Colonic mucosa (tissue), 4 donors: Measurements from ENCODE around the gene TSPAN9. TPM values are rescaled to one million over a fixed set of nuclear protein-coding genes. Genes with fewer than 3 reads are reported as not detected.

Source experiments
- DNase-seq: peaks from one replicate; pipeline ENCODE4 v3.0.0-alpha.2; 2020
- H3K27ac ChIP-seq: fragments of 200-600 bp; one replicate; pipeline ENCODE4 v1.8.0; 2021
- H3K27me3 ChIP-seq: fragments of 200-600 bp; one replicate; pipeline ENCODE4 v1.8.0; 2021
- H3K36me3 ChIP-seq: fragments of 200-600 bp; one replicate; pipeline ENCODE4 v1.8.0; 2021
- H3K4me1 ChIP-seq: fragments of 200-600 bp; one replicate; pipeline ENCODE4 v1.8.0; 2021; ENCODE audit warnings: mild to moderate bottlenecking
- H3K4me3 ChIP-seq: fragments of 200-600 bp; one replicate; pipeline ENCODE4 v1.8.0; 2021
- H3K9ac ChIP-seq, 2 donors: one replicate each; pipeline ENCODE4 v1.7.0; 2013; ENCODE audit warnings: control low read depth in 2 of 2, low read depth in 2 of 2, low read length in 2 of 2
- H3K9me3 ChIP-seq: fragments of 200-600 bp; one replicate; pipeline ENCODE4 v1.8.0; 2021
- intact Hi-C: fragments of 100-400 bp; cut with DNase I; formaldehyde crosslinking; loops from one replicate; pipeline ENCODE4 v1.14.1; 2022
- total RNA-seq, 2 donors: library from RNA; stranded (reverse); fragmentation: NEBNext Ultra II Directional in 1 of 2; extraction: Animal tissue kit (Norgen Biotek cat#: 25700) in 1 of 2; gene quantifications; one replicate each; pipeline ENCODE4 v1.2.1, GENCODE V29; 2021
- TF ChIP-seq, protein P1 (sequence below): fragments of 200-600 bp; IDR thresholded peaks from one replicate; pipeline ENCODE4 v1.8.0; 2022; ENCODE audit warnings: antibody characterized with exemption, mild to moderate bottlenecking
- donor health status: healthy.
- donor health status: DM: no; HTN: no; CAD: no.
- donor health status: DM: no; HTN: no; CAD: no.

The TSPAN9 gene
- total RNA-seq, 2 donors from 2014 or later: 4.7 to 9.9 TPM

DNA sequence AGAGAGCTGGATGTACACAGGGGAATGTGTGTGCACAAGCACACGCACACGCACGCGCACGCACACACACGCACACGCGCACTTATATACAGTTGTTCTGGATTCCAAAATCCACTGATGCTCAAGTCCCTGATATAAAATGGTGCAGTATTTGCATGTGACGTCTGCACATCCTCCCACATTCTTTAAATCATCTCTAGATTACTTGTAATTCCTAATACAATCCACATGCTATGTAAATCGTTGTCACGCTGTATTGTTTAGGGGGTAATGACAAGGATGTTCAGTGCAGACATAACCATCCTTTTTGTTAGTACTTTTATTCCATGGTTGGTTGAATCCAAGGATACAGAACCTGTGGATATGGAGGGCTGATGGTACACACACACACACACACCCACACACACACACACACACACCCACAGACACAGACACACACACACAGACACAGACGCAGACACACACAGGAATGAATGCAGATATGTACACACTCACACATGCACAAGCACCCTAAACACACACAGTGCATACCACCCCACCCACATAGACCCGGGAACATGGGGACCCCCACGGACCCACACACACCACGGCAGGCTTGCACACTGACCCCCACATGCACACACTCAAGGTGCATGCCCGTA lies 225.3 kb downstream of the TSPAN9 start:
- Histone ChIP-seq H3K4me3 (no peak overlapping the region), H3K27me3 (no peaks in the 10 kb centered on the region), H3K9ac (no peak overlapping the region), H3K9me3 (no peaks in the 10 kb centered on the region), H3K36me3 (no peaks in the 10 kb centered on the region), H3K4me1 (no peaks in the 10 kb centered on the region), H3K27ac (no peak overlapping the region)
- intact Hi-C loops: loop anchor here (10.0 kb wide), 1 partner anchor 472 kb away; no protein-coding TSS in a partner anchor
- DNase-seq: no peak
- TF ChIP-seq, protein P1, sequence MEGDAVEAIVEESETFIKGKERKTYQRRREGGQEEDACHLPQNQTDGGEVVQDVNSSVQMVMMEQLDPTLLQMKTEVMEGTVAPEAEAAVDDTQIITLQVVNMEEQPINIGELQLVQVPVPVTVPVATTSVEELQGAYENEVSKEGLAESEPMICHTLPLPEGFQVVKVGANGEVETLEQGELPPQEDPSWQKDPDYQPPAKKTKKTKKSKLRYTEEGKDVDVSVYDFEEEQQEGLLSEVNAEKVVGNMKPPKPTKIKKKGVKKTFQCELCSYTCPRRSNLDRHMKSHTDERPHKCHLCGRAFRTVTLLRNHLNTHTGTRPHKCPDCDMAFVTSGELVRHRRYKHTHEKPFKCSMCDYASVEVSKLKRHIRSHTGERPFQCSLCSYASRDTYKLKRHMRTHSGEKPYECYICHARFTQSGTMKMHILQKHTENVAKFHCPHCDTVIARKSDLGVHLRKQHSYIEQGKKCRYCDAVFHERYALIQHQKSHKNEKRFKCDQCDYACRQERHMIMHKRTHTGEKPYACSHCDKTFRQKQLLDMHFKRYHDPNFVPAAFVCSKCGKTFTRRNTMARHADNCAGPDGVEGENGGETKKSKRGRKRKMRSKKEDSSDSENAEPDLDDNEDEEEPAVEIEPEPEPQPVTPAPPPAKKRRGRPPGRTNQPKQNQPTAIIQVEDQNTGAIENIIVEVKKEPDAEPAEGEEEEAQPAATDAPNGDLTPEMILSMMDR: no peak

DNA sequence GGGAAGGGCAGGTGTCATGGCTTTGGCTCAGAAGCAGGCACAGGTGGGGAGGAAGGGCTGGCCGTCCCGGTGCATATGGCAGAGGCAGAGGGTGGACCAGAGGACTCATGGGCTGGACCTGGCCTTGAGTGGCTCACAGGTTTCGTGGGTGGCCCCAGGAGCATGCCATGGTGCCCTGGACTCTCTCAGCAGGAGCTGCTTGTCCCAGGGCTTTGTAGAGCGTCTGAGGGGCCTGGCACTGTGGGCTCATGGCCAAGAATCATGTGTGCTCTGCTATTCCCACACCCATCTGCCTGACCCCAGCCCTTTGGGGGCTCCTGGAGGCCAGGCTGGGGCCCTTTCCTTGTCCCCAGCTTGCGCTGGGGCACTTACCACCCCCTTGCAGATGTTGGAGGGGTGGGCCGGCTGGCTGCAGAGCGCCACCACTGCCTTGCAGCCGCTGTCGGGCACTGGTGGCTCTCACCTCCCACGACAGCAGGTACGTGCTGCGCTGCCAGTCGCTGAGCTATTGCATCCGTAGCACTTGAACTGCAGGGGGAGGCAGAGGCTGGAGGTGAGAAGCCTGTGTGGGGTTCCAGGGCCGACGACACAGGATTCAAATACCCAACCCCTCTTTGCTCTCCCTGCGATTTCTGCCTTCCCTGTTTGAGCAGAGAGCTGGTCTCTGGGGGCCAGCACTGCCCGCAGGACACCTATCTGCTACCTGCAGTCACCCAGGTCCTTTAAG lies 226.4 kb downstream of the TSPAN9 start:
- Histone ChIP-seq H3K9ac (no peak overlapping the region), H3K36me3 (no peaks in the 10 kb centered on the region), H3K4me1 (no peaks in the 10 kb centered on the region), H3K4me3 (no peak overlapping the region), H3K27ac (no peak overlapping the region), H3K9me3 (no peaks in the 10 kb centered on the region), H3K27me3 (no peaks in the 10 kb centered on the region)
- intact Hi-C loops: loop anchor here (10.0 kb wide), 1 partner anchor 471 kb away; no protein-coding TSS in a partner anchor
- no peak for DNase-seq
- TF ChIP-seq, protein P1: no peak

DNA sequence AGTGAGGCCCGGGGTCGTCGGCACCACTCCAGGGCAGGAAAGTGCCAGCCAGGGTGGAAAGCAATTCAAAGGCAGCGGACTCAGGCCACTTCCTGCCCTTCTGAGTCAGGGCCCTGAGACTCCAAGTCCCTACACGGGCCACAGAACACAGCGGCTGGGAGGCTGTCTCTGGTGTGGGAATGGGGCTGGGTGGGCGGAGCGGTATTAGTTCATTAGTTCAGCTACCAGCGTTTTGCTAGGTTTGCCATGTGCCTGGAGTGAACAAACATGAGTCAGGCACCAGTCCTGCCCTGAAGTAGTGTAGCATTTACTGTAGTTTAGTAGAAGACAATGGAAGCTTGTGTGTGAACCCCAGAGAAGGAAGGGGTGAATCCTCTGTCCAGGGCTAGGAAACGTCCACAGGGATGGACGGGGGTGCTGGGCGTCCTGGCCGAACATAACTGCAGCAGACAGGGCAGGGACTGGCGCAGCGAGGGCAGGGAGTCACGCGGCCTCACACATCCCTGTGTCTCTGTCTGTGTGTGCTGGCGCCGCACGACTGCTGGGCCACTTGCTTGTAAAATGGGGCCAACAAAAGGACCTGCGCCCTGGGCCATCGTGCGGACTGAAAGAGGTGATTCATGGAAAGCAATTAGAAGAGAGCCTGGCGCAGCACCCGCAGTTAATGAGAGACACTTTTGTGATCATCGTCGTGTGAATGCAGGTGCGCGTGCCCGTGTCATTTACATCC lies 227.4 kb downstream of the TSPAN9 start:
- intact Hi-C loops: loop anchor here (10.0 kb wide), 1 partner anchor 470 kb away; no protein-coding TSS in a partner anchor
- no peaks in the 10 kb centered on the region for H3K4me1 ChIP-seq
- no peak overlapping the region for H3K9ac ChIP-seq
- no peak overlapping the region for H3K4me3 ChIP-seq
- no peak overlapping the region for H3K27ac ChIP-seq
- TF ChIP-seq, protein P1: no peak
- no peaks in the 10 kb centered on the region for H3K9me3 ChIP-seq
- H3K36me3 ChIP-seq: no peaks in the 10 kb centered on the region
- H3K27me3 ChIP-seq: no peaks in the 10 kb centered on the region
- no peak for DNase-seq

DNA sequence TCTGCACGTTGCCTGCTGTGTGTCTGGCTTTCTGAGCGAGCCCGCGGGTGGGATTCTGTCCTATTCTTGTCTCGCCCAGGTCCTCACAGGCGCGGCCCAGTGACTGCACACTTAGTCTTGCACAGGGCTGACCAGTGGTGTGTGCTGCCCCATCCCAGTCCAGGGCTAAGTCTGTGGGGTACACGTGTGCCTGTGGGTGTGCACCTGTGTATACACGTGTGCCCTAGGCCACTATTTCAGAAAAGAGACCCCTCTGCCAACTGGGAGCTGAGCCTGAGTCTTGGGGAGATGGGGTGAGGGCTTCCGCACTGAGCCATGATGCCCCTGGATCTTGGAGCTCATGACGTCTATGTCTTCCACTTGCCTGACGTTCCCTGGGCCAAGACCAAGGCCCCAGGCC lies 228.3 kb downstream of the TSPAN9 start:
- Histone ChIP-seq H3K36me3 (no peaks in the 10 kb centered on the region), H3K4me1 (no peaks in the 10 kb centered on the region), H3K27ac (no peak overlapping the region), H3K9me3 (no peaks in the 10 kb centered on the region), H3K27me3 (no peaks in the 10 kb centered on the region), H3K4me3 (no peak overlapping the region), H3K9ac (no peak overlapping the region)
- DNase-seq: no peak
- intact Hi-C loops: loop anchor here (10.0 kb wide), 1 partner anchor 469 kb away; no protein-coding TSS in a partner anchor
- TF ChIP-seq, protein P1: no peak

DNA sequence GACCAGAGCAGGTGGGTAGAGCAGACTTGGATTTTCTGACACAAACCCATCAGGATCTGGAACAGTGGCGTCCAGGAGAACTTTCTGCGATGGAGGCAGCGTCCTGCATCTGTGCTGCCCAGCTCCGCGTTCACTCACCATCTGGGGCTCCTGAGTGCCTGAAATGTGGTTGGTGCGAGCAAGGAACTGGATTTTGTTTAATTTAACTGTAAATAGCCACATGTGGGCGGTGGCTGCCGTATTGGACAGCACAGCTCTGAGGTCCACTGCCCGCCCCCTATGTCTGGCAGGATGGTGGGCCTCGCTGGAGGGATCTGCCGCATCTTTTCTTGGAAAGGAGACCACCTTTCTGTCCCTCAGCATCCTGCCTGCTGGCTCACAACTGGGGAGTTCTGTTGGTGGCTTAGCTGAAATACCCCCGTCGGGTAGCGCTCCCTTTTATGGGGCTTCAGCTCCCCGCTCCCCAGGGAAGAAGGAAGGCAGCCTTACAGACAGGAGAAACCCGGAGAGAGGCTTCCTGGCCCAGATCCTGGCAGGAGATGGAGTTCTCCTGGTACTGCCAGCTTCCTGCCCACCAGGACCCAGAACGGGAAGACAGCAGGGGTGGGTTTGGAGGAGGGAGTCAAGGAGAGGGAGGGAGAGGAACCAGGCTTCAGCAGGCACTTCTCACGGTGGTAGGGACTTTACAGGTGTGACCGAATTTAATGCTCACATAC lies 228.9 kb downstream of the TSPAN9 start:
- intact Hi-C loops: loop anchor here (10.0 kb wide), 1 partner anchor 469 kb away; no protein-coding TSS in a partner anchor
- Histone ChIP-seq H3K27me3 (no peaks in the 10 kb centered on the region), H3K9me3 (no peaks in the 10 kb centered on the region), H3K4me3 (no peak overlapping the region), H3K36me3 (no peaks in the 10 kb centered on the region), H3K4me1 (no peaks in the 10 kb centered on the region), H3K9ac (no peak overlapping the region), H3K27ac (no peak overlapping the region)
- DNase-seq: no peak
- TF ChIP-seq, protein P1: no peak
